Measurements from ENCODE around the gene LIPH.
"Not testable (repeated sequence)": the region's sequence is repeated elsewhere in the genome, so short reads cannot be mapped to it uniquely, and the experiment has no call there.

Gene LIPH

DNA sequence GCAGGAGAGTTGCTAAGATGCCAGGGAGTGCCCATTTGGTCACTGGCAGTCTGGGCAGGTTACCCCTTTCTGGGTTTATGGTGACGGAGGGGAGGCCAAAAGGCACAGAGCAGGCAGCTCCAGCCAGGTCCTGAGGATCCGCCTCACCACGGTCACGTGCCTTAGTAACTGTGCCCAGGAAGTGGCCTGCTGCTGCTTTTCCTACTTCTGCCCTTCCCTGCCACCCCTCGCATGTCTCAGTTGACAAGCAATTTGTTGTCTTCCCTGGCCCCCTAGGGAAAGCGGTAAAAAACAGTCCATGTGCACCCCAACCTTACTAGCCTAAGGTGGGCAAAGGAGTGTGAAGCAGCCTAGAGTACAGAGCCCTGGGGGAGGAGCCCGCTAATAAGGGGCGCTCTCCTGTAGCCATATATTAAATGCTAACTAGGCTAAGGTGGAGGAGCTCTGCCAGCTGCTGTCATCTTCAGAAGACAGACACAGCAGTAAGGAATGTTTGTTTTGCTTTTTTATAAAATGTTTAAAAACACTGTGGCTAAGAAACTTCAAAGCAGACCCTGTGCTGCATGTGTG is 9.1 kb upstream of the LIPH start:
- no peak overlapping the region for H3K4me3 ChIP-seq (ENCODE audit: low read depth, low read length)
- TF ChIP-seq, protein P1, sequence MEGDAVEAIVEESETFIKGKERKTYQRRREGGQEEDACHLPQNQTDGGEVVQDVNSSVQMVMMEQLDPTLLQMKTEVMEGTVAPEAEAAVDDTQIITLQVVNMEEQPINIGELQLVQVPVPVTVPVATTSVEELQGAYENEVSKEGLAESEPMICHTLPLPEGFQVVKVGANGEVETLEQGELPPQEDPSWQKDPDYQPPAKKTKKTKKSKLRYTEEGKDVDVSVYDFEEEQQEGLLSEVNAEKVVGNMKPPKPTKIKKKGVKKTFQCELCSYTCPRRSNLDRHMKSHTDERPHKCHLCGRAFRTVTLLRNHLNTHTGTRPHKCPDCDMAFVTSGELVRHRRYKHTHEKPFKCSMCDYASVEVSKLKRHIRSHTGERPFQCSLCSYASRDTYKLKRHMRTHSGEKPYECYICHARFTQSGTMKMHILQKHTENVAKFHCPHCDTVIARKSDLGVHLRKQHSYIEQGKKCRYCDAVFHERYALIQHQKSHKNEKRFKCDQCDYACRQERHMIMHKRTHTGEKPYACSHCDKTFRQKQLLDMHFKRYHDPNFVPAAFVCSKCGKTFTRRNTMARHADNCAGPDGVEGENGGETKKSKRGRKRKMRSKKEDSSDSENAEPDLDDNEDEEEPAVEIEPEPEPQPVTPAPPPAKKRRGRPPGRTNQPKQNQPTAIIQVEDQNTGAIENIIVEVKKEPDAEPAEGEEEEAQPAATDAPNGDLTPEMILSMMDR (IDR thresholded peaks at IDR 0.05; ENCODE audit: low read depth, low read length, missing control alignments): no peak
- no peak for DNase-seq (ENCODE audit: low read depth)

- TF ChIP-seq, protein P1 (IDR thresholded peaks at IDR 0.05; ENCODE audit: low read depth, low read length, missing control alignments): no peak
- no peak overlapping the region for H3K4me3 ChIP-seq (ENCODE audit: low read depth, low read length)
- DNase-seq (ENCODE audit: low read depth): no peak
Observed at GRCh38 chr3:185560676-185561075, 8.3 kb upstream of the LIPH start.

- TF ChIP-seq, protein P1 (IDR thresholded peaks at IDR 0.05; ENCODE audit: low read depth, low read length, missing control alignments): no peak
- H3K4me3 ChIP-seq (ENCODE audit: low read depth, low read length): peak overlapping the region; percentile 53; the same call in 1 of the 2 replicates
- no peak for DNase-seq (ENCODE audit: low read depth)
Observed at GRCh38 chr3:185559706-185560090, 7.3 kb upstream of the LIPH start.

DNA sequence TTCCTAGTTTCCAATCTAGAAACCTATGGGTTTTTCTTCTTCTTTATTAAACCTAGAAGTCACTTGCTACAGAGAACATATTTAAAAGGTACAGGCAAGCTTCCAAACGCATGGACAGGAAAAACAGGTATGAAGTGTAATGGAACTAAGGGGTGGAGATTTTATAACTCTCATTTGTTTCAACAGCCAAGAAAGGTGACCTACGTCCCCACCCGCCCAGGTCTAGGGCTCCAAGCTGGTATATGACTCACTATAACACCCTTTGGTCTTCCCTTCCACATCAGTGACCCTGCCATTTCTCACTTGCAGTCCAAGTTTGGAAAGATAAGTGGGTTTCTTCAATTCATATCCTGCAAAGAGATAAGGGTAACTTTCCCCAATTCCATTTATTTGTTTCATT is 6.0 kb upstream of the LIPH start:
- no peak for DNase-seq (ENCODE audit: low read depth)
- TF ChIP-seq, protein P1 (IDR thresholded peaks at IDR 0.05; ENCODE audit: low read depth, low read length, missing control alignments): no peak
- H3K4me3 ChIP-seq (ENCODE audit: low read depth, low read length): no peak overlapping the region

- not testable (repeated sequence) for H3K4me3 ChIP-seq (ENCODE audit: low read depth, low read length); DNase-seq (ENCODE audit: low read depth)
Observed at GRCh38 chr3:185556640-185557039, 4.3 kb upstream of the LIPH start.

DNA sequence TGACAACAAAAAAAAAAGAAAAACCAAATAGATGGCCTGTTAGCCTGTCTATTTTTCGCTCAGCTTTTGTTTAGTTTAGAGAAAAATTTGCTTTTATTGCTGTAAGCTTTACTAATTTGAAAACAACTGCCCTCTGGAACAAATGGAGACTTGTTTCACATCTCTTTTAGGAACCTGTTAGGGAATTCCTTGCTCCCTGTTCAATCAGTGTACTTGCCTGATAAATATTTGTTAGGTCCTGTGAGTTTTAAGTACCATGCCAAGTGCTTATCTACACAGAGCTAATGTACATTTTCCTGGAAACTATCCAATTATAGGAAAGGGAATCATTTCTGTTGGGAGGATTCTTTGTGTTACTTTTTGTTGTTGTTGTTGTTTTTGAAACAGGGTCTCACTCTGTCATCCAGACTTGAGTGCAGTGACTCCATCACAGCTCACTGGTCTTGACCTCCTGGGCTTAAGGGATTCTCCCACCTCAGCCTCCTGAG is 3.5 kb upstream of the LIPH start:
- no peak overlapping the region for H3K4me3 ChIP-seq (ENCODE audit: low read depth, low read length)
- DNase-seq (ENCODE audit: low read depth): no peak
- TF ChIP-seq, protein P1 (IDR thresholded peaks at IDR 0.05; ENCODE audit: low read depth, low read length, missing control alignments): no peak

DNA sequence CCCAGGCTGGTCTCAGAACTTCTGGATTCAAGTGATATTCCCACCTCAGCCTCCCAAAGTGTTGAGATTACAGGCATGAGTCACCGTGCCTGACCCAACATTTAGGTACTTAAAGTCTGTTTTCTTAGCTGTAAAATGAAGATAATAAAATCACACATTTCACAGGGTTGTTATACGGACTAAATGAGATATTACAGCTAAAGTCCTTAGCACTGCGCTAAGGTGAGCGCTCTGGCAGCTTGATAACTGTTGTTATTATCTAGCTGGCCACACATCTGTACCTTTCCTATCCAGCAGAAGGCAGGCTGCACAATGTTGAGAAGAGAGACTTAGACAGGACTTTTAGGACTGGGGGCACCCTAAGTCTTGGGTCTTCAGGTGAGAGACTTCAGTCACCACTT is 2.7 kb upstream of the LIPH start:
- H3K4me3 ChIP-seq (ENCODE audit: low read depth, low read length): no peak overlapping the region
- TF ChIP-seq, protein P1 (IDR thresholded peaks at IDR 0.05; ENCODE audit: low read depth, low read length, missing control alignments): no peak
- no peak for DNase-seq (ENCODE audit: low read depth)

All from GM12864 (cell line).